ENCODE results near the gene OTOP2.
"Not testable (repeated sequence)": the region's sequence is repeated elsewhere in the genome, so short reads cannot be mapped to it uniquely, and the experiment has no call there.

Gene OTOP2

DNA sequence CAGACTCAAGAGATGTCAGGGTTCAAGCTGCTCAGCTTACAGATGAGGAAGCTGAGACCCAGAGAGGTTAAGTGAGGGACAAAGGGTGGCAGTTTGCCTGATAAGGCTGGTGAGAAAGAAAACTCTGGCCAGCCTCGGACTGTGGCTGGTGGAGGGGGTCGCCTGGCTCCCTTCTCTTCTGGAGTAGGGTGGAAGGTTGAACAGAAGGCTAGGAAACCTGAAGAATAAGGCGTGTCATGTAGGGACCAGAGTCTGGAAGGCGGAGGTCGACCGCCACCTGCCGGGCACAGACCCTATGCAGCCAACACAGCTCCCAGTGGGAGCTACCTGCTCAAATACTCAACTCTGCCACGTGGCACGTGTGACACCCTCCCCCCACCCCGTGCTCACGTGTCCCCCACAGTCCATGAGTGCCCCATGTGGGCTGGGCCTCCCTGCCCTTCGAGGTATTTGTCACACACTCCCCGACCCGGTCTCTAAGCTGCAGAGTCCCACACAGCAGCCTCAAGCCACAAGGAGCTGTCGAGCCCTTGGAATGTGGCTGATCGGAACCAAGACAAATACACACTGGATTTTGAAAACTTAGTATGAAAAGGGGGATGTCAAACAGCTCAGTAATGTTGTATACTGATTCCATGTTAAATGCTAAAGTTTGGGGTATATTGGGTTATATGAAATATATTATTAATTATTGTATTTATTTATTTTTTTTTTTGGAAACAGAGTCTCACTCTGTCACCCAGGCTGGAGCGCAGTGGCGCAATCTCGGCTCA lies 36.7 kb downstream of the OTOP2 start:
- Mint-ChIP-seq H3K27ac (no peak overlapping the region), H3K27me3 (peaks cover 14 to 43% of the 10 kb centered on the region in 2 donors), H3K9me3 (no peaks in the 10 kb centered on the region), H3K4me1 (peaks cover 7 to 11% of the 10 kb centered on the region in 2 donors), H3K4me3 (no peak overlapping the region), H3K36me3 (no peaks in the 10 kb centered on the region)
- ATAC-seq (replicated peaks) = peak; percentile 69 to 70
- peak; percentile 39 for DNase-seq

DNA sequence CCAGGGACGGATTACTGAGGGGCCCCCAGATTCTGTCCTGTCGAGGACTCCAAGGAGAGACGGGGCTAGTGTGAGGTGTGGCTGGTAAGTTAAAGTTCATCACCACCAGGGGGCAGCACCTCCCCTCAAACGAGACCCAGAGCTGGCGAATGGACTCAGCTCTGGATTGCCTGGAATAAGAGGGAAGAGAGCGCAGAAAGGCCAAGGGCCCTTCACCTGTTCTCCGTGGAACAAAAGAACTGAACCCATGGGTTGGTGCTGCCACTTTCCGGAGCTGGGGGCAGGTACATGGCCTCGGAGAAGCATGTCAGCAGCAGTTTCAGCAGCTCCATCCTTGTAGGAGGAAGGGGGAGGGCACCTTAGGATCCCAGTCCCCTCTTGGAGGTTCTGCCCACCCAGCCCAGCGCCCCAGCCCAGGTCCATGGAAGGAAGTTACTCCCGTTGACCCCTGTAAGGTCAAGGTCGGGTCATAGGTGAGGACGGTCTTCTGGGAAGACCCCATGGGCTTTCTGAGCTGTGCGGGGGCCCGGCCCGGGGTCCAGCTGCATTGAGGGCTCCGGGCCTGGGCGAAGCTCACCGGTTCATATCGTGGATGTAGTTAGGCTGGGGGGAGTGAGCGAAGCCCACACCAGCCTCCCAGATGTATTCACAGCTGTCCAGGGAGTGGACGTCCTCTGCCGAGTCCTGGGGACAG lies 37.7 kb downstream of the OTOP2 start:
- no peaks in the 10 kb centered on the region for H3K36me3 Mint-ChIP-seq
- H3K9me3 Mint-ChIP-seq = no peaks in the 10 kb centered on the region
- H3K4me3 Mint-ChIP-seq = no peak overlapping the region
- peak; percentile 60 for DNase-seq
- H3K4me1 Mint-ChIP-seq = peaks cover 7 to 11% of the 10 kb centered on the region in 2 donors
- peak; percentile 78 to 80 for ATAC-seq (replicated peaks)
- peaks cover 14 to 36% of the 10 kb centered on the region in 2 donors for H3K27me3 Mint-ChIP-seq
- H3K27ac Mint-ChIP-seq = no peak overlapping the region

DNA sequence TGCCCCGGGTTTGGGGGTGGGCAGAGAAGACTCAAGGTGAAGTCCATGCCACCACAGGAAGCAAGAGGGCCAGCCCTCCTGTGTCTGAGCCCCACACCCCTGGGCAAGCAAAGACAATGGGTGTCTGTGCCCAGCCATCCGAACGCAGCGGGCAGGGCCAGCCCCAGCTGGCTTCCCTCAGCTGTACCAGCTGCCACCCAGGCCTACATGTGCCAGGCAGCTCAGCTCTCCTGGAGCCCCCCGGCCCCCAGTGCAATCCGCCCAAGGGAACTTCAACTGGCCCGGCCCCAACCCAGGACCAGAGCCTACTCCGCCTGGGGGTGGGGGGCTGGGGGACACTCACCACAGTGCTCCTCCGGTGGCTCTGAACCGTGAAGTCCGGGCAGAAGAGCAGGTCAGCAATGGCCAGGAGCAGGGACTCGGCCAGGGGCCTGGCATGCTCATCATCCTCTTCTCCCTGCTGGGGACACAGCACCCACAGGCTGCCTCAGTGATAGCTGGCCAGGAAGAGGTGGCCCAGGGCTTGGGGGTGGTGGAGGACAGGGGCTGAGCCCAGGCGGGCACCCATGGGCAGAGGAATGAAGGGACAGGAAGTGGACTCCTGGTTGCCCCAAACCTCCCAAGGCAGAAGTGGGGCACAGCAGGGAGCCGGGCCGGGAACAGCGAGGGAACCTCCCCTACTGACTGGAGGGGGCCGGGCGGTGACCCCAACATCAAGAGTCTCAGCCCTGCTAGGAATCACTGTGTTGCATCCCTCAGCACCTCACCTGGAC lies 38.7 kb downstream of the OTOP2 start:
- no peak overlapping the region for H3K4me3 Mint-ChIP-seq

DNA sequence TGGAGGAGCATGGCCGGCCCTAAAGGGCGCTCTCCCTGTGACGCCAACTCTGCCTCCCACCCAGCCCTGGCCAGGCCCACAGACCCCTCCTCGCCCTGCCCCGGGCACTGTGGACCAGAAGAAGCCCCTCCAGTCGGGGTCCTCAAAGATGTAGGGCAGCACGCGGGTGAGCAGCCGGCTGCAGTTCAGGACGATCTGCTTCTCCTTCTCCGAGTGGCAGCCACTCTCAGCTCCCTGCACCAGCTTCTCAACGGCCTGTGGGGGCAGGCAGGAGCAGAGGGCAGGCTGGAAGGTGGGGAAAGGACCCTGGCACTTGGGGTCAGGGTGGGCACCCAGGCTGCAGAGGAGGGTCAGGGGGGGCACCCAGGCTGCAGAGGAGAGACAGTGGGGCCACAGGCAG lies 39.6 kb downstream of the OTOP2 start:
- no peak for DNase-seq
- Mint-ChIP-seq H3K27ac (no peak overlapping the region), H3K4me3 (no peak overlapping the region), H3K36me3 (no peaks in the 10 kb centered on the region), H3K4me1 (peaks cover 7 to 11% of the 10 kb centered on the region in 2 donors), H3K9me3 (no peaks in the 10 kb centered on the region), H3K27me3 (peaks cover 11 to 31% of the 10 kb centered on the region in 2 donors)
- ATAC-seq (replicated peaks) = no peak

More for the DNA sequence above, 38.7 kb downstream of the OTOP2 start:
- Mint-ChIP-seq H3K27me3 (peaks cover 14 to 36% of the 10 kb centered on the region in 2 donors), H3K27ac (no peak overlapping the region), H3K4me1 (peaks cover 7 to 11% of the 10 kb centered on the region in 2 donors), H3K36me3 (no peaks in the 10 kb centered on the region), H3K9me3 (no peaks in the 10 kb centered on the region)
- ATAC-seq (replicated peaks) (no peak), DNase-seq (no peak)

DNA sequence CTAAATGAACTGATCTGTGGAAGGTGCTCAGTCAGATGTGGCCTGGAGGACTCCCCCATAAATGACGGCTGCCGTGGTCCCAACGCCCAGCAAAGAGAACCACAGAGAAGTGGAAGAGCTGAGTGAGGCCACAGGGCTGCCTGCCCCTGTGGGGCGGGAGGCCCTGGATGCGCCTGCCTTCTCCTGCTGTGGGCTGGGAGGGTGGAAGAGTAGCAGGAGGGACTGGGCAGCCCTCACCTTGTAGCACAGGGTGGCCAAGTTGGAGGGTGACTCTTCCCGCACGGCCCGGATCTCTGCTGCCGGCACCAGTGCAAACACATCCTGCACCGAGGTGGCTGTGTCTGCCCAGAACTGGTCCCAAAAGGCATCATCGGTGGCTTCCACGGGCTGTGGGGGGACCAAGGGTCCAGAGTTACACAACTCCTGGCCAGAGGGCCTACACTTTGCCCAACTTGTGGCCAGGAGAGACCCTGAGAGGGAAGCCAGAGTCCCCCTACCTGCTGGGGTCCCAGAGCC lies 40.2 kb downstream of the OTOP2 start:
- ATAC-seq (replicated peaks) = no peak
- Mint-ChIP-seq H3K36me3 (no peaks in the 10 kb centered on the region), H3K9me3 (no peaks in the 10 kb centered on the region), H3K4me1 (peaks cover 7 to 11% of the 10 kb centered on the region in 2 donors), H3K27me3 (peaks cover 11 to 27% of the 10 kb centered on the region in 2 donors), H3K4me3 (no peak overlapping the region), H3K27ac (no peak overlapping the region)
- DNase-seq = no peak

DNA sequence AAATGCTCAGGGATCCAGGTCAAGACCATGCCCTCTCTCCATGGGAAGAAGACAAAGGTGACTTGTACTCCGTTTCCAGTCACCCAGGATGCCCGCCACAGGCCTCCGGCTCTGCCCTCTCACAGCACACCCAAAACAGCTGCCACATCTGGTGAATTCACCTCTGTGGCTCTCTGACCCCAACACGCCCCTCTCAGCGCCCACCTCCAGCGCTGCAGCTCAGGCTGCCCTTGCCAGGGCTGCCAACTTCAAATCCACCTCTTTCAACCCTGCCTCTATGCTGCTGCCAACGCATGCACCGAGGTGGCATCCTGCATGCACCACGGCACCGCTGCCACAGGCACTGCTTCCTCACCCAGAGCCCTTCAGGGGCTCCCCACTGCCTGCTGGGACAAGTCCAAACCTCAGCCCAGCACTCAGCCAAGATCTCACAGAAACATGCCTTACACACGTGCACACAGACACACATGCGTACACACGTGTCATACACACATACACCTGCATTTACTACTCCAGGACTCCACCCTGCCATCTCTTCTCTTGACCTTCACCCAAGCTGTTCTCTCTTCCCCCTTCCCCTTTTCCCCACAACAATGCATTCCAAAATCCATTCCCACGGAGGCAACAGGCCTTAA lies 41.0 kb downstream of the OTOP2 start:
- ATAC-seq (replicated peaks) = no peak
- H3K9me3 Mint-ChIP-seq = no peaks in the 10 kb centered on the region
- peaks cover 7 to 11% of the 10 kb centered on the region in 2 donors for H3K4me1 Mint-ChIP-seq
- no peaks in the 10 kb centered on the region for H3K36me3 Mint-ChIP-seq
- DNase-seq = no peak
- H3K27me3 Mint-ChIP-seq = peaks cover 11 to 21% of the 10 kb centered on the region in 2 donors
- H3K27ac Mint-ChIP-seq = no peak overlapping the region
- no peak overlapping the region for H3K4me3 Mint-ChIP-seq

DNA sequence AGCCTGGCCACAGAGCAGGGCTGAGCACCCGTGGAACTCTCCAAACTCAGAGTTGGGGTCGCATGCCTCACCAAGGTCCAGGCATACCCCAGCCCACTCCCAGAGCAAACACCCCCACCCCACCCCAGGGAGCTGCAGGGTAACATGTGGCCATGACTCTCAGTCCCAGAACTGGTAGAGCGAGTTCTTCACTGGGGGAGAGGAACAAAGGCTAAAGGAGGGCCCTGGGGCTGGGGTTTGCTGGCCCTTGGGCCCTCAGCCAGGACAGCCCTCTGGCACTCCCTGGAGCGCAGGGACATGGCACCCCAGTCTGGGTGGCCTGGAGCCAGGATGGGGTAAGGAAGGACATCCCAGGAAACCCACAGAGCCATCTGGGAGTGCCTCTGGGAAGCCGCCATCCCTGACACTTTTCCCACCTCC lies 44.3 kb downstream of the OTOP2 start:
- Mint-ChIP-seq H3K36me3 (no peaks in the 10 kb centered on the region), H3K27ac (no peak overlapping the region), H3K4me1 (peaks cover 8 to 15% of the 10 kb centered on the region in 2 donors), H3K9me3 (no peaks in the 10 kb centered on the region), H3K27me3 (peaks cover 27 to 44% of the 10 kb centered on the region in 2 donors), H3K4me3 (no peak overlapping the region)
- DNase-seq (no peak), ATAC-seq (replicated peaks) (no peak)

DNA sequence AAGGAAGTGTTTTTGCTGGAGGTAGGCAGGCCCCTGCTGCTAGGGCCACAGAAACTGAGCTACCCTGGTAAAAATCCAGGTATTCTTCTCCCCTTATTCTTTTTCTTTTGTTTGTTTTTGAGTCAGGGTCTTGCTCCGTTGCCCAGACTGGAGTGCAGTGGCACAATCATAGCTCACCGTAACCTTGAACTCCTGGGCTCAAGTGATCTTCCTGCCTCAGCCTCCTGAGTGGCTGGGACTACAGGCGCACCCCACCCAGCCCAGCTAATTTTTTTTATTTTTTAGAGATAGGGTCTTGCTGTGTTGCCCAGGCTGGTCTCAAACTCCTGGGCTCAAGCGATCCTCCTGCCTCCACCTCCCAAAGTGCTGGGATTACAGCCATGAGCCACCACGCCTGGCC lies 45.4 kb downstream of the OTOP2 start:
- ATAC-seq (replicated peaks); H3K27ac Mint-ChIP-seq; H3K36me3 Mint-ChIP-seq; DNase-seq; H3K9me3 Mint-ChIP-seq; H3K4me3 Mint-ChIP-seq: not testable (repeated sequence)
- Mint-ChIP-seq H3K27me3 (peaks cover 26 to 50% of the 10 kb centered on the region in 2 donors), H3K4me1 (peaks cover 8 to 15% of the 10 kb centered on the region in 2 donors)

DNA sequence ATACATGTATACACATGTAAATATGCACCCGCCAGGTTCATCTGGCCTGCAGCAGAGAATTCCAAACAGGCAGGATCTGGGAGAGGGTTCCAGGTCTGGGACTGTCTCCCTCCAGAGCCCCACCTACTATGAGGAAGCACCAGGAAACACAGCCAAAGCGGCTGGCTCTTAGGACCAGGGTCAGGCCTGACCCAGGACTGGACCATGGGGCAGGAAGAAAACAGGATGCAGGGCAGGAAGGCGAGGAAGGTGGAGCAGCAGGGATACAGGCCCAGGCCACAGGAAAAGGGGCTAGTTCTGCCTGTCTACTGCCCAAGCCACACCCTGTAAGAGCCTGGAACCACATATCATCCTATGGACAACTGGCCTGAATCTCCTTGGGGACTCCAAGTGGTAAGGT lies 46.3 kb downstream of the OTOP2 start:
- H3K4me1 Mint-ChIP-seq = peaks cover 8 to 15% of the 10 kb centered on the region in 2 donors
- no peak for ATAC-seq (replicated peaks)

DNA sequence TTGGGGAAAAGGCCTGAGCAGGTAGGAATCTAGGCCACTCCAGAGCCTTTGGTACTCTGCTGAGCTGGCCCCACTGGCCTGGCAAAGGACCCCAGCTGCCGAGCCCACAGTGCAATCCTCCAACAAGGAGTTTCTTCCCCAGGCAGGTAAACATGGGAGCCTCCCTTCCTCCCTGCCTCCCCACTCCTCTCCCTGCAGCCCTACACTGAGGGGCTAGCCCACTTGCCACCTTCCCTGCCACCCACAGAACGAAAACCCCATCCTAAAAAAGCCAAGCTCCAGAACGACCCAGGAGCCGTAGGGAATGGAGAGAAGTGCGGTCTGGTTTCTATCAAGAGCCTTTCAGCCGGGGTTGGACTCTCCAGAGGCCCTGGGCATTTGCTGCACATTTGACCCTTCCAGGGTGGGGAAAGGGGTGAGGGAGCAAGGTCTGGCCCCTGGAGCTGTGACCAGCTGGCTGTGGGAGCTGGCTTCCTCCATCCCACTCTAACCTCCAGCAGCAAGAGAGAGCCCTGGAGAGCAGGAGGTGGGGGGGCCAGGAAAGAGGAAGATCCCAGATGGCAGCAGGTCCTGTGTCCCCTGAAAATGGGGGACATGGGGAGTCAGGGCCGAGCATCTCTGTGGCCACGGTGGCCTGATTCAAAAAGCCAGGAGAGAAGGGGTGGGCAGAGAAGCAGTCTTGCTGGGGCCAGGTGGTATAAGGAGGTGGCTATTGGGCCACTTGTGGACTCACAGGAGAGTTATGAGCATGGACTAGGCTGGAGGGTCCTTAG lies 47.2 kb downstream of the OTOP2 start:
- H3K4me1 Mint-ChIP-seq = peaks cover 8 to 15% of the 10 kb centered on the region in 2 donors
- no peak for DNase-seq
- H3K4me3 Mint-ChIP-seq = peak overlapping the region; percentile 48 to 84
- no peaks in the 10 kb centered on the region for H3K9me3 Mint-ChIP-seq
- H3K36me3 Mint-ChIP-seq = no peaks in the 10 kb centered on the region
- no peak for ATAC-seq (replicated peaks)
- H3K27me3 Mint-ChIP-seq = peaks cover 25 to 45% of the 10 kb centered on the region in 2 donors
- H3K27ac Mint-ChIP-seq = no peak overlapping the region

More for the DNA sequence above, 46.3 kb downstream of the OTOP2 start:
- Mint-ChIP-seq H3K9me3 (no peaks in the 10 kb centered on the region), H3K4me3 (no peak overlapping the region), H3K27me3 (peaks cover 24 to 48% of the 10 kb centered on the region in 2 donors), H3K36me3 (no peaks in the 10 kb centered on the region), H3K27ac (no peak overlapping the region)
- DNase-seq = no peak

DNA sequence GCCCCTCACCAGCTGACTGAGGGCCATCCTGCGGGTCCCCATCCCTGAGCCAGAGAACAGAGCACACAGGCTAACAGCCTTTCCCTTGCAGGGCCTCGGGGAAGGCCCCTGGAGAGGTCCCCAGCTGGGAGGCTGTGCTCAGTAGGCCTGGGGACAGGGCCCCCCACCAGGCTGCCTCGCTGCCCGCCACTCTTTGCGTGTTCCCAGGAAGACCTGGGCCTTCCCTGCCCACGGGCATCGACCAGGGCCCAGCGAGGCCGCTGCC lies 47.7 kb downstream of the OTOP2 start:
- ATAC-seq (replicated peaks) = peak; percentile 8 to 17
- H3K4me3 Mint-ChIP-seq = peak overlapping the region; percentile 53 to 84
- H3K27ac Mint-ChIP-seq = no peak overlapping the region
- no peaks in the 10 kb centered on the region for H3K9me3 Mint-ChIP-seq
- H3K4me1 Mint-ChIP-seq = peaks cover 8 to 15% of the 10 kb centered on the region in 2 donors
- H3K36me3 Mint-ChIP-seq = no peaks in the 10 kb centered on the region
- DNase-seq = no peak
- H3K27me3 Mint-ChIP-seq = peaks cover 25 to 45% of the 10 kb centered on the region in 2 donors

DNA sequence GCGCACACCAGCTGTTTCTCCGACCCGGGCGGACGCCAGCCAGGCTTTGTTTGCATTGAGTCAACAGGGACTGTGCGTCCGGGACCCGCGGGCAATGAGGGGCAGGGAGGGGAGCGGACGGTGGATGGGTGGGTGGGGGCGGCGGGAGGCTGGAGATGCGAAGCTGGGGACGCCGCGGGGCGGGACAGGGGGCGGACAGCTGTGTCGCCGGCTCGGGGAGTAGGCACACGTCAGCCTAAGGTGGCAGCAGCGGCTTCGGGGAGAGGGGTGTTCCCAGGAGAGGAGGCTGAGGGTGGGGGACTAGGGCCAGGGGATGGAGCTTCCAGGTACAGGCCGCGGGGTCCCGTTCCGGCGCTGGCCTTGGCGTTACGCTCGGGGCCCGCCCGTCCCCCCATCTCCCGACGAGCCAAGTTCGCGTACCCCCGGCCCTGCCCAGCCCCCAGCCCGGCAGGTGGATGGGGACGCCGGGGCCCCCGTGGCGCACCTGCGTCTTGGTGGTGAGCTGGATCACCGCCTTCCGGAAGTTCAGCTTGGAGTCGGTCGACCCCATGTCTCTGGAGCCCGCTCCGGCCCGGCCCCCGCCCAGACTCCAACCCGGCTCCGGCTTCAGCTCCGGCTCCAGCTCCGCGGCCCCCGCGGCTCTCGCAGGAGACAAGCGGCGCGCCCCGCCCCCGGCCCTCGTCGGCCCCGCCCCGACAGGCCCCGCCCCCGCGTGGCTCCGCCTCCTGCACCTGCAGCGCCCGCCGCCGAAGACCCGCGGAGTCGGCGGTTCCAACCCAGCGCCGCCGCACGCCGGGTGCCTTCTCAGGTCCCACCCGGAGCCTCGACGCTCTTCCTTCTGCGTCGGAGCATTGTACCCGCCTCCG lies 48.3 kb downstream of the OTOP2 start, which contains the start of gene HID1:
Gene HID1, minus strand, starts transcription at position 653 of the 866 bp plus-strand sequence. Its CDS starts 103 bp downstream, at position 550.
- H3K9me3 Mint-ChIP-seq = no peaks in the 10 kb centered on the region
- peaks cover 25 to 45% of the 10 kb centered on the region in 2 donors for H3K27me3 Mint-ChIP-seq
- DNase-seq = no peak
- H3K4me3 Mint-ChIP-seq = peak within 1 kb of the TSS; percentile 83 to 84
- peak; percentile 81 to 83 for ATAC-seq (replicated peaks)
- H3K27ac Mint-ChIP-seq = peak within 1 kb of the TSS; percentile 86
- H3K36me3 Mint-ChIP-seq = no peaks in the 10 kb centered on the region
- H3K4me1 Mint-ChIP-seq = peaks cover 8 to 15% of the 10 kb centered on the region in 2 donors
